GM19035 (cell line): ENCODE data around the gene DMWD.
A peak's percentile ranks its signal among the peaks of the same experiment; 100 is the strongest.

Experiments used
- ATAC-seq: cut with Tn5 transposase; IDR thresholded peaks from one replicate; pipeline ENCODE4 v1.9.1; 2021; ENCODE audit not compliant: unreplicated experiment

The DMWD gene

DNA sequence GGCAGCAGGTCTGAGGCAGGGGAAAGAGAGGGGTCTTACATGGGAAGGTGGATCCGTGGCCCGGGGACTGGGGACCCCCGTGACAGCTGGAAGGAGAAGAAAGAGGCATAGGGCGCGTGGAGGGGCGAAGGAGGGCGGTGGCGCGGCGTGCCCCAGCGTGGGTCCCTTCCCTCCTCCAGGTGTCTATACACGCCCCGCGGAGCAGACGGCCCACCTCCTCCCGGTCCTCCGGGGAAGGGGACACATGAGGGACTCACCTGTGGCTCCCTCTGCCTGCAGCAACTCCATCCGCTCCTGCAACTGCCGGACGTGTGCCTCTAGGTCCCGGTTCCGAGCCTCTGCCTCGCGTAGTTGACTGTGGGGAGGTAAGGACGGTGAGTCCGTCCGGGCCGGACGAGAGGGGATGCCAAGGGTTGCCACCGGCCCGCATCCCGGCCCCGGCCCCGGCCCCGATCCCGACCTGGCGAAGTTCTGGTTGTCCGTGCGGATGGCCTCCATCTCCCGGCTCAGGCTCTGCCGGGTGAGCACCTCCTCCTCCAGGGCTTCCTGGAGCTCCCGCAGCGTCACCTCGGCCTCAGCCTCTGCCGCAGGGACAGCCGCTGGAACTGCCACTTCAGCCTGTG is 21.2 kb downstream of the DMWD start:
- ATAC-seq, result no peak

DNA sequence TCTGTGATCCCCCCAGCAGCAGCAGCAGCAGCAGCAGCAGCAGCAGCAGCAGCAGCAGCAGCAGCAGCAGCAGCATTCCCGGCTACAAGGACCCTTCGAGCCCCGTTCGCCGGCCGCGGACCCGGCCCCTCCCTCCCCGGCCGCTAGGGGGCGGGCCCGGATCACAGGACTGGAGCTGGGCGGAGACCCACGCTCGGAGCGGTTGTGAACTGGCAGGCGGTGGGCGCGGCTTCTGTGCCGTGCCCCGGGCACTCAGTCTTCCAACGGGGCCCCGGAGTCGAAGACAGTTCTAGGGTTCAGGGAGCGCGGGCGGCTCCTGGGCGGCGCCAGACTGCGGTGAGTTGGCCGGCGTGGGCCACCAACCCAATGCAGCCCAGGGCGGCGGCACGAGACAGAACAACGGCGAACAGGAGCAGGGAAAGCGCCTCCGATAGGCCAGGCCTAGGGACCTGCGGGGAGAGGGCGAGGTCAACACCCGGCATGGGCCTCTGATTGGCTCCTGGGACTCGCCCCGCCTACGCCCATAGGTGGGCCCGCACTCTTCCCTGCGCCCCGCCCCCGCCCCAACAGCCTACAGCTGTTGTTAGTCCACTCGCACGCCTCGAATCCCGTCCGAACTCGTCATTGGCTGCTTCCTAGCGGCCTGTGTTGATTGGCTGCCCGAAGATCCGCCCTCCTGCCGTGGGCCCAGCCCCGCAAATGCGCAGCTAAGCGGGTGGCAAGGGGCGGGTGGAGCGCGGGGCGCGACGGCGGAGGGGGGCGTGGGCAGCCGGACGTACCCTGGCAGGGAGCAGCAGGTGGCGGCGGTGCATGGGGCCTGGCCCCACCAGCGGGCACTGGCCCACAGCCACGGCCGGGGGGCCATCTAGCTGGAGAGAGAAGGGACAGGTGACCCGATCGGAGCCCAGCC is 22.2 kb downstream of the DMWD start:
- ATAC-seq, result peak; percentile 52

DNA sequence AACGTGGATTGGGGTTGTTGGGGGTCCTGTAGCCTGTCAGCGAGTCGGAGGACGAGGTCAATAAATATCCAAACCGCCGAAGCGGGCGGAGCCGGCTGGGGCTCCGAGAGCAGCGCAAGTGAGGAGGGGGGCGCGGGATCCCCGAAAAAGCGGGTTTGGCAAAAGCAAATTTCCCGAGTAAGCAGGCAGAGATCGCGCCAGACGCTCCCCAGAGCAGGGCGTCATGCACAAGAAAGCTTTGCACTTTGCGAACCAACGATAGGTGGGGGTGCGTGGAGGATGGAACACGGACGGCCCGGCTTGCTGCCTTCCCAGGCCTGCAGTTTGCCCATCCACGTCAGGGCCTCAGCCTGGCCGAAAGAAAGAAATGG is 22.8 kb downstream of the DMWD start:
- no peak for ATAC-seq

DNA sequence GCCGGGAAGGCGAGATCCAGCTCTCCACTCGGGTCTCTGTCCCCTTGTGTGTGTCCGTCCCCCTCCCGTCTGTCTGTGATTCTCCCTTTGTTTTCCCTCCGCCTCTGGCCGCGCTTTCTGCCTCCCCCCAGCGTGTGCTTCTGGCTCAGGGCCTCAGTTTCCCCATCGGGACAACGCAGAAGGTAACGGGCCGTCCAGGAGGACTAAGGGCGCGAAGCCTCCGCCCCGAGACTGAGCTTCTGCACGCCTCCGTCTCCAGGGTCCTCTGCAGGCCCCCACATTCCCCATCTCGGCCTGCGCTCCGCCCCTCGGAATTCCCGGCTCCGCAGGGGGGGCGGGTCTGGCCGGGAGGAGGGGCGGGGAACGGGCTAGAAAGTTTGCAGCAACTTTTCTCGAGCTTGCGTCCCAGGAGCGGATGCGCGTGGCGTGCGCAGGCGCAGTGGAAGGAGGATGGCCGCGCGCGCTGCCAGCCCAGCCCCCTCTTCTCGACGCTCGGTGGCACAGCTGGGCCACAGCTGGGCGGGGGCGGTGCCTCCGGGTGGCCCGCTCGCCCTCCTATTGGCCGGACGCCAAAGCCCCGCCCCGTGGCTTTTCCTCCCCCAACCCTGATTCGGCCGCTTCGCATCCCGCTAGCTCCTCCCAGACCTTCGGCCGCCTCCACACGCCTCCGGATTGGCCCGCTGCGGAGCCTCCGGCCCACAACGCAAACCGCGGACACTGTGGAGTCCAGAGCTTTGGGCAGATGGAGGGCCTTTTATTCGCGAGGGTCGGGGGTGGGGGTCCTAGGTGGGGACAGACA is 23.5 kb downstream of the DMWD start, which contains the start of gene SIX5:
SIX5 (minus strand) TSS at position 269 of the 799 bp plus-strand sequence. CDS start 408 bp downstream, outside the sequence.
- peak; percentile 55 for ATAC-seq

DNA sequence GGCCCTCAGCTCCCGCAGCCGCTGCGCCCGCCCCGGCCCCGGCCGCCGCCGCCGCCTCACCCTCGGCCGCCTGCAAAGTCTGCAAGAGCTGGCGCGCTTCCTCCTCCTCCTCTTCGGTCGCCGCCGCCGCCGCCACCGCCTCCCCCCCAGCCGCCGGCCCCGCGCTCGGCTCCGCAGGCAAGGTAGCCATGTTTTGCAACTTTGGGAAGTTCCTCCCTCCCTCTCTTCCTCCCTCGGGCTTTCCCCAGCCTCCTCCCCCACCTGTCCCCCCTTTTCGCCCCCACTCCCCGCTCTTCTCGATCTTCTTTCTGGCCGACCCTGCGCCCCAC is 24.0 kb downstream of the DMWD start:
- ATAC-seq, result no peak

DNA sequence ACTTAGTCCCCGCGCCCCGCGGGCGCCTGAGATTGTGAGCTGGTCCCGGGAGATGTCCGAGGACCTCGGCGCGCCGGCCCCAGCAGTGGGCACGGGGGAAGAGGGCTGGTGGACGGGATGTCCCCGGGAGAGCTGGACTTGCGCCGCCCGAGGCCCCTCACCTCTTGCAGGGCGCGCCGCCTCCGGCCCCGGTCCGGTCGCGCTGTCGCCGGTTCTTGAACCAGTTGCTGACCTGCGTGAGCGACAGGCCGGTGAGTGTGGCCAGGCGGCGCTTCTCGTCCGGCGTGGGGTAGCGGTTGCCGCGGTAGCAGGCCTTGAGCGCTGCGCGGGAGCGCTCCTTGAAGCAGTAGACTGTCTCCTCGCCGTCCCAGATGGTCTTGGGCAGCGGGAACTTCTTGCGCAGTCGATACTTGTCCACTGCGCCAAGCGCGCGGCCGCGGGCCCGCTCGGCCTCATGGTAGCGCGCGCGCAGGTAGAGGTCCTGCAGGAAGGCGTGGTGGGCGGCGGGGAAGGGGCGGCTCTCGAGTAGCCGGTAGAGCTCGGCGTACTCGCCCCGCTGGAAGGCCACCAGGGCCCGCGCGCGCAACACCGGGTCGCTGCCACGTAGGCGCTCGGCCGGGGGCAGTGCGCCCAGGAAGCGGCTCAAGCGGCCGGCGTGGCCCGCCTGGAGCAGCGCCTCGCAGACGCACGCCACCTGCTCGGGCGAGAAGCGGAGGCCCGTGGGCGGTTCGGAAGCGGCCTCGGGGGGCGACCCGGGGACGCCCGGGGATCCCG is 24.6 kb downstream of the DMWD start:
- no peak for ATAC-seq

DNA sequence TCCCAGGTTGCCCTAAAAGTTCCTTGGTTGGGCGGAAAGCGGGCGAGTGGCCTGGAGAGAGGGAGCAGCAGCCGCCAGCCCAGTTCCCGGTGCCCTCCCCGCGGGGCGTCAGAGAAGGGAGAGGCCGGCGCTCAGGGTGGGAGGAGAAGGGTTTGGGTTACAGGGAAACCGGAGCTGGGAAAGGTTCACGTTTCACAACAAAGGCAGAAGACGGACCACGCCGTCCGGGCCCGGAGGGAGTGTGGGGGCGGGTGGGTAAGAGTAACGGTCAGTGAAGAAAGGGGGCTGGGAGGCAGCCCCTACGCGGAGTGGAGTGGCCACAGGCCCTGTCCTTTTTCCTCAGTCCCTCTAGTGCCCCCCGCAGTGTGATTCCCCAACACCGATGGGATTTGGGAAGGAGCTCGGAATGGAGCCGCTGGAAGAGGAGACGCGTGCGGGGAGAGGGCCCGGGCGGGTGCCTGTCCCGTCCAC is 25.2 kb downstream of the DMWD start:
- no peak for ATAC-seq

DNA sequence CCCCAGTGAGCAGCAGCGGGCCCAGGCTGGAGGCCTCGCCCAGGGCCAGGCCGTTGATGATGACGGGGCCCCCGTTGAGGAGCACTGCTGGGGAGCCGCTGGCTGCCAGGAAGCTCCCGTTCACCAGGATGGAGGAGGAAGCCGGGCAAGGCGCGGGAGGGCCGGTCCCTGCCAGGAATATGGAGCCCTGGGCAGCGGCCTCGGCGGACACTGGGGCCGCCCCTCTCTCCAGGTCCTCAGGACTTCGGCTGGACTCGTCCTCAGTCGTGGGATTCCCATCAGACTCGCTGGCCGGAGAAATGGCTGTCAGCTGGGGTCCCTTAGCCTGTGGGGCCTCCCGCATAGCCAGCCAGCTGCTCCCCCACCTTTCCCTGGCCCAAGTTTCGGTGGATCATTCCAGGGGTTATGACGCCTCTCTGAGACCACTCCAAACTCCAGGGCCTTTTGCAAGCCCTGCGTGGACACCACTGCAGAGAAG is 25.7 kb downstream of the DMWD start:
- no peak for ATAC-seq

DNA sequence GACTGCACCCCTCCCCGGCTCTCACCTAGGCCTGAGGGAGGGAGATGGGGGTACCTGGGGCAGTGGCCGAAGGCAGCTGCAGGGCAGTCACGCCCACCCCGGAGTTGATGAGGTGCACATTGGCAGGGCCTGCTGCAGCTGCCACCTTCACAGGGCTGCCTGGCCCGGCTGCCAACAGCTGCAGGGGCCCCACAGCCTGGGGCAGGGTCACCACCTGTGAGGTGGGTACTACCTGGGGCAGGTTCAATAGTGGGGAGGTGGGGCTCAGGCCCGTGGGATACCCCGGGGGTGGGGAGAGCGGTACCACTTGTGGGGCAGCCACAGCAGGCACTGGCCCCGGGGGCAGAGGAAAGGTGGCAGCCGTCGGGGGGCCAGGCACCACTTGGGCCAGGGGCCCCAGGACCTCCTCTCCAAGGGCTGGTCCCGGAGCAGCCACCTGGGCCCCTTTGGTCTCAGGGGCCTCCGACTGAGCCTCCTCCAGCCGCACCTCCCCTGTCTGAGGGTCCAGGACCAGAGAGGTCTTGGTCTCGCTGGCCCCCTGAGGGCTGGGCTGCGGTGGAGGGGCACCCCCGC is 26.3 kb downstream of the DMWD start:
- no peak for ATAC-seq

DNA sequence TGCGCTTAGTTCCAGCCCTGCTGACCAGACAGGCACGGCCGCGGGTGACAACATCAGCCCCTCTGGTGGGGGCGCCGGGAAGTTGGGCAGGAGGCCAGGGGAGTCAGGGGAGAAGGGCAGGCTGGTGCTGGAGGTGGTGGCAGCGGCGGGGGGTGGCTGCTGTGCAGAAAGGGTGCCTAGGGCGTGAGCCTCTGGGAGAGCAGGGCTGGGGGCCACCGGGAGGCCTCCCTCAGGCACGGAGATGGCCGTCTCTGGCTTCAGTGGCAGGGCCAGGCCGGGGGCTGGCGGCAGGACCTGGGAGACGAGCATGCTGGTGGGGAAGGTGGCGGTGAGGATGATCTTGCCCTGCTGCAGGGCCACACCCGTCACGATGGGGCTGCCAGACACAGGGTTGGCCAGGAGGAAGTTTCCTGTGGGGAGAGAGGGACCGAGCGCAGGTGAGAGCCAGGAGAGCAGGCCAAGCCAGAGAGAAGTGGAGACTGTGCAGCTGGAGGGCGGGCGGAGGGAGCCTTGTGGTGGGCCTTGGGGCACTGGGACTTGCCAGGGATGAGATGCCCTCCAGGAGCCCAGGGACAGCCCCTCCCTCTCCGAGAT is 26.8 kb downstream of the DMWD start:
- ATAC-seq, result no peak

DNA sequence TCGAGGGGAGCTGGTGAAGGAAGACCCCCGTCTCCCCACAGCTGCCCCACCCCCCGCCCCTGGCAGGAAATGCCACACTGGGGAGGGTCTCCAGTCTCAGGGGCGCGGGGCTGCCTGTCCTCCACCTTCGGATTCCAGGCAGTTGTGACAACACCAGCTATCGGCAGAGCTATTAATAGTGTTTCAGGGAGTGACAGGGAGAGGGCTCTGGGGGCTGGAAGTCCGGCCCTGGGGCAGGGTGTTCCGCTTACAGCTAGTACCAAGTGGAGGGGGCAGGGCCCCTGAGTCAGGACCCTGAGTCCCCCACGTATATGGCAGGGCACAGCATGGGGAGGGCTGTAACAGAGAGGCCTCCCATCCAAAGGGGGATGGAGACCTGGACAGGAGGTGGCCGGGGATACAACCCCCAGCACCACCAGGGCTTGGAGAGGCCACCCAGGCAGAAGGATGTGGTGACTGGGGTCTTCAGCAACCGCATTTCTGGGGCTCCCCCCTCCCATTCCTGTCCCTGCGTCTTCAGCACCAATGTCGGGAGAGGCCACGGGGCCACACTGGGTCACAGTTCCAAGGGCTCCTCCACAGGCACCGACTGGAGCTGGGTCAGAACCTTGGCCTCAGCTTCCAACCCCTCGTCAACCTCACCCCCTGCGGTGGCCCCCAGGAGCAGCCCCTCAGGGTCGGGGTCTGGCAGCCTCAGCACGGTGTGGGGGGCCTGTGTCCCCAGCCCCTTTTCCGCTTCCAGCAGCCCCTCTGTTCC is 27.5 kb downstream of the DMWD start:
- ATAC-seq, result no peak

DNA sequence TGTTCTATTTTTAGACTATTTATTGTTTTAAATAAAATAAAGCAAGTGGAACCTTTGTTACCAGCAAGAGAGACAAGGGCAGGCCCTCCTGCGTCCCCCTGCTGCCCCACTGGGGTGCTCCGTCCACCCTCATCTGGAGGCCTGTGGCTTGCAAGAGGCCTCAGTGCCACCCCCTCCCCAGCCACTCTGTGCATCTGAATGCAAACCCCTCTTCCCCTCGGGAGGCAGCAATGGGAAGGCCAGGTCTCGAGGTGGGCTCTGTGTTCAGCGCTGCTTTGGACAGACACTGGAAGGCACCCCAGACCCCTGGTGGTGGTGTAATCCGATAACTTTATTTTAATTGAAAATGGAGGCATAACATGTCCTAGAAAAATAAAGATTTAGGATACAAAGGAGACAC is 28.2 kb downstream of the DMWD start:
- ATAC-seq, result no peak

DNA sequence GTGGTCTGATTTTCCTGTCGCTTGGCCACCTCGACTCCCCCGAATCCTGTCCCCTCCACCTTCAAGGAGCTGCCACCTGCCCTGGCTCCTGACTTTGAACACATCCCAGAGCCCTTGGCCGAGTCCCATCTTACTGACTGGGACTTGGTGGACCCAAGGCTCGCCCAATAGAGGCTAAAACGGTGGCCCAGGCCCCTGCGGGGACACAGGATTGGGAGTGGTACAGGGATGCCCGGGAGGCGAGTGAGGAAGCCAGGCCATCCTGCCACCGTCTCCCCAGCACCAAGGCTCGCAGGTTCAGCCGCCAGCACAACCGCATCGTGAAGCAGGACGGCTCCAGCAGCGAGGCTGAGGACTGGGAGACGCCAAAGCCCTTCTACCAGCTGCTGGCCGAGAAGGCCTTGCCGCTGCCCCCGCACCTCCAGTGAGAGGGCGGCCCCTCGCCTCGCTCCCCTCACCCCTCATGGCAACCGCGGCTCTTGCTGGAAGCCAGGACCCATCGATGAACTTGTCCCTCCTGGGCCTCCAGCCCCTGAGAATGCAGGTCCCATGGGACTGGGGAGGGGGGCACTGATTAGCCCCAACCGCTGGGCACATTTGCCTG is 28.9 kb downstream of the DMWD start:
- ATAC-seq, result no peak

DNA sequence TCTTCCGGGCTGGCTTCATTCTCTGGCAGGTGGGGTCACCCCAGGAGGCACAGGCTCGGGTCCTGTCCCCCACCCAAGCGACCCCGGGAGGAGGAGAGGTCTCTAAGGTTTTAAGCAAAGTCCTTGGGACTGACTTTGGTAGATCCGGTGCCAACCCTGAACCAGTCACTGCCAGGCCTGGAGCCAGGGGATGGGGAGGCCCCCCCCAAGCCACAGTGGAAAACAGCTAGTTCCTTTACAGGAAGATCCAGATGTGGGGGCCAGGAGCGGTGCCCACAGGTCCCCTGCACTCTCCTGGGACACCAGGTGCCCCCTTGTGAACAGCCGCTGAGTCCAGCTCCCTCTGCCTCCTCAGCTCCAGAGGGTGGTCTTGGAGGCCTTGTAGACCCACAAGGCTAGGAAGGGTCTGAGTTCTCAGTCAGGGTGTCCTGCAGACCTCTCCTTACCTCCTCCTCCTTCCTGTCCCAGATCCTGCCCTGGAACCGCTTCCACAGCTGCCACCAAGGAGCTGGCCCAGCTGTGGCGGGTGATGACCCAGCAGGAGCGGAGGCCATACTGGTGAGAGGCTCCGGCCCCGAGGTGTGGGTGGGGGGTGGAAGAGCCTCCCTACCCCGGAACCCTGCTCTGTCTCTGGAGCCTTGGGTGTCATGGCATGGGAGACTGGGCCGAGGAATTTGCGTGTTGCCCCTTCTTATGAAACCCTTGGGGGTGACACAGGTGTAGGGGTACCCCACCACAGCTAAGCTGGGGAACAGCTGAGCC is 29.6 kb downstream of the DMWD start:
- no peak for ATAC-seq

DNA sequence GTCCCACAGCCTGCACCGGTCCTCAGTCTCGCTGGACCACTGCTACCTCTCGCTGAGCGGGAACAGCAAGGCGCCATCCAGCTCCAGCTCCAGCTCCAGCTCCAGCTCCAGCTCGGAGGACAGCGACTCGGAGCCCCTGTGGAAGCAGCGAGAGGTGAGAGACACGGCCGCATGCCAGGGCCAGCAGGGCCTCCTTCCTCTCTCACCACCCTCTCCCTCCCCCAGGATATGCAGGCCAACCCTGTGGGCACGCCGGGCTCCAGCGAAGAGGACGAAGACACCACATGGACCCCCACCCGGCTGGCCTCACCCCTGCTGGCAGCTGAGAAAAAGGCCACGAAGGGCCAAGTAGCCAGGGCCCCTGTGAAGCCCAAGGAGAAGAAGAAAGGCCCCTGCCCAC is 30.9 kb downstream of the DMWD start:
- no peak for ATAC-seq

DNA sequence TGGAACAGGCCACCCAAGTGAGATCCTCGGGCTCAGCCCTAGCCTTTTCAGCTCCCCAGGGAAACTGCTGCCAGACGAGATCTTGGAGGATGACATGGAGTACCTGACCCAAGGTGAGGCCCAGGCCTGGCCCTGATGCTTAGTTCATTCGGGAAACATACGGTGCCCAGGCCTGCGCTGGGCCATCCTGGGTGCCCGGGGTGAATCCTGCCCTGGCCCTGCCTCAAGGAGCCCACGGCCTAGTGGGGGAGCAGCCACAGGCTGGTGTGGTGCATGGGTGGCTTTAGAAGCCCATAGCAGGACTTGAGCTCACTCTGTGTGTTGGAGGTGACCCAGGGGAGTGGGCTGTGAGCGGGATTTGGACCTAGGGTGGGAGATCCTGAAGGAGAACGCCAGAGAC is 33.7 kb downstream of the DMWD start:
- ATAC-seq, result no peak

DNA sequence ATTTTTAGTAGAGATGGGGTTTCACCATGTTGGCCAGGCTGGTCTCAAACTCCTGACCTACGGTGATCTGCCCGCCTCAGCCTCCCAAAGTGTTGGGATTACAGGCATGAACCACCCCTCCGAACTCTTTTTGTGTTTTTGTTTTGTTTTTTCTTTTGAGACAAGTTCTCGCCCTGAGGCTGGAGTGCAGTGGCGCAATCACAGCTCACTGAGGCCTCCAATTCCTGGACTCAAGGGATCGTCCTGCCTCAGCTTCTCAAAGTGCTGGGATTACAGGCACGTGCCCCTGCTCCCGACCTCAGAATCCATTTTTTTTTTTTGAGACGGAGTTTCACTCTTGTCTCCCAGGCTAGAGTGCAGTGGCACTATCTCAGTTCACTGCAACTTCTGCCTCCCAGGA is 35.0 kb downstream of the DMWD start:
- ATAC-seq, result no peak

DNA sequence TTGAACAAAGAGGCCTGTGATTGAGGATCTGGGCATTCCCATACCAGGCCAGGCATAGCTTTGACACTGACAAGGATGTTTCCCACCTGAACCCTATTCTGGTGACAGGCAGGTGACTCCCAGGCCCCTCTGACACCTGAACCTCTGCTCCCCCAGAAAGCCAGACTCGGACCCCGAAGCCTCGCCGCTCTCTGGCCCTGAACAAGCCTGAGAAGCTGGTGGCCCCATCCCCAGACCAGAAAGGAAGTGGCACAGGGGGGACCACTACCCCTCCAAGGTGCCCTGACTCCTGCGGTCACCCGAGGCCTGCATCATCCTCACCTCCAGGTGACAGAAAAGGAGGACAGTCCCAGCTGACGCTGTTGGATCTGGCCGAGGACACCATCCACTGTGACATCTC is 38.3 kb downstream of the DMWD start:
- ATAC-seq, result no peak
